ENCODE measurements around the gene VWA3B. TPM values are rescaled to one million over a fixed set of nuclear protein-coding genes. Genes with fewer than 3 reads are reported as not detected.

Gene VWA3B
- total RNA-seq, 1 donor, result not detected

GRCh38 chr2:98102878-98103277 is 15.9 kb downstream of the VWA3B start:
- no peaks in the 10 kb centered on the region for H4K20me1 ChIP-seq (ENCODE audit: insufficient read depth, low read length)
- no peaks in the 10 kb centered on the region for H3K9me3 ChIP-seq (ENCODE audit: low read depth, low read length)
- no peak for TF ChIP-seq CTCF (IDR thresholded peaks at IDR 0.05; ENCODE audit: extremely low read depth, low read depth, low read length)
- H2AFZ ChIP-seq (ENCODE audit: low read length), result no peak overlapping the region
- H3K4me1 ChIP-seq (ENCODE audit: insufficient read depth, low read length), result no peaks in the 10 kb centered on the region
- H3K4me3 ChIP-seq (ENCODE audit: insufficient read depth, low read length), result no peak overlapping the region
- peaks cover 2% of the 10 kb centered on the region for H3K27me3 ChIP-seq (ENCODE audit: insufficient read depth, low read length)
- no peak for DNase-seq (ENCODE audit: insufficient read length, low spot score, missing footprints)
- no peaks in the 10 kb centered on the region for H3K79me2 ChIP-seq (ENCODE audit: insufficient read depth, low read length)
- H3K27ac ChIP-seq (ENCODE audit: low read depth, low read length), result no peak overlapping the region
- no peak overlapping the region for H3K4me2 ChIP-seq (ENCODE audit: insufficient read depth, low read length)
- no peaks in the 10 kb centered on the region for H3K36me3 ChIP-seq (ENCODE audit: insufficient read depth, low read length)

GRCh38 chr2:98108110-98108509 is 21.1 kb downstream of the VWA3B start:
- TF ChIP-seq CTCF (IDR thresholded peaks at IDR 0.05; ENCODE audit: extremely low read depth, low read depth, low read length), result no peak
- no peak overlapping the region for H3K27ac ChIP-seq (ENCODE audit: low read depth, low read length)
- no peak overlapping the region for H3K4me3 ChIP-seq (ENCODE audit: insufficient read depth, low read length)
- DNase-seq (ENCODE audit: insufficient read length, low spot score, missing footprints), result no peak
- no peak overlapping the region for H3K4me2 ChIP-seq (ENCODE audit: insufficient read depth, low read length)
- H3K9me3 ChIP-seq (ENCODE audit: low read depth, low read length), result no peaks in the 10 kb centered on the region
- no peaks in the 10 kb centered on the region for H3K36me3 ChIP-seq (ENCODE audit: insufficient read depth, low read length)
- H3K79me2 ChIP-seq (ENCODE audit: insufficient read depth, low read length), result no peaks in the 10 kb centered on the region
- H3K4me1 ChIP-seq (ENCODE audit: insufficient read depth, low read length), result no peaks in the 10 kb centered on the region
- H3K27me3 ChIP-seq (ENCODE audit: insufficient read depth, low read length), result peaks cover 3% of the 10 kb centered on the region
- H2AFZ ChIP-seq (ENCODE audit: low read length), result no peak overlapping the region
- H4K20me1 ChIP-seq (ENCODE audit: insufficient read depth, low read length), result no peaks in the 10 kb centered on the region

- no peak overlapping the region for H3K27ac ChIP-seq (ENCODE audit: low read depth, low read length)
- H3K4me3 ChIP-seq (ENCODE audit: insufficient read depth, low read length), result no peak overlapping the region
- no peaks in the 10 kb centered on the region for H4K20me1 ChIP-seq (ENCODE audit: insufficient read depth, low read length)
- no peak overlapping the region for H3K4me2 ChIP-seq (ENCODE audit: insufficient read depth, low read length)
- H3K79me2 ChIP-seq (ENCODE audit: insufficient read depth, low read length), result no peaks in the 10 kb centered on the region
- no peak for TF ChIP-seq CTCF (IDR thresholded peaks at IDR 0.05; ENCODE audit: extremely low read depth, low read depth, low read length)
- no peaks in the 10 kb centered on the region for H3K4me1 ChIP-seq (ENCODE audit: insufficient read depth, low read length)
- no peak for DNase-seq (ENCODE audit: insufficient read length, low spot score, missing footprints)
- no peak overlapping the region for H2AFZ ChIP-seq (ENCODE audit: low read length)
- no peaks in the 10 kb centered on the region for H3K9me3 ChIP-seq (ENCODE audit: low read depth, low read length)
- H3K27me3 ChIP-seq (ENCODE audit: insufficient read depth, low read length), result peaks cover 18% of the 10 kb centered on the region
- no peaks in the 10 kb centered on the region for H3K36me3 ChIP-seq (ENCODE audit: insufficient read depth, low read length)
Observed at GRCh38 chr2:98110741-98111140, 23.8 kb downstream of the VWA3B start.

- H3K79me2 ChIP-seq (ENCODE audit: insufficient read depth, low read length), result no peaks in the 10 kb centered on the region
Observed at GRCh38 chr2:98114643-98115330, 27.8 kb downstream of the VWA3B start.

More at GRCh38 chr2:98114643-98115330, 27.8 kb downstream of the VWA3B start:
- TF ChIP-seq CTCF (IDR thresholded peaks at IDR 0.05; ENCODE audit: extremely low read depth, low read depth, low read length), result no peak
- H3K27me3 ChIP-seq (ENCODE audit: insufficient read depth, low read length), result peaks cover 29% of the 10 kb centered on the region
- H3K36me3 ChIP-seq (ENCODE audit: insufficient read depth, low read length), result no peaks in the 10 kb centered on the region
- H3K4me3 ChIP-seq (ENCODE audit: insufficient read depth, low read length), result no peak overlapping the region
- H3K9me3 ChIP-seq (ENCODE audit: low read depth, low read length), result no peaks in the 10 kb centered on the region
- H3K27ac ChIP-seq (ENCODE audit: low read depth, low read length), result no peak overlapping the region
- H4K20me1 ChIP-seq (ENCODE audit: insufficient read depth, low read length), result no peaks in the 10 kb centered on the region
- DNase-seq (ENCODE audit: insufficient read length, low spot score, missing footprints), result no peak
- H3K4me1 ChIP-seq (ENCODE audit: insufficient read depth, low read length), result no peaks in the 10 kb centered on the region
- H3K4me2 ChIP-seq (ENCODE audit: insufficient read depth, low read length), result no peak overlapping the region
- no peak overlapping the region for H2AFZ ChIP-seq (ENCODE audit: low read length)
